ENCODE measurements around the gene TECPR1. TPM values are rescaled to one million over a fixed set of nuclear protein-coding genes. Genes with fewer than 3 reads are reported as not detected.

TECPR1 gene
- total RNA-seq, 1 donor from 2014 or later = 55.2 TPM

- Histone ChIP-seq H3K36me3 (peaks cover 19% of the 10 kb centered on the region), H3K4me3 (peak overlapping the region; percentile 88), H3K27me3 (no peaks in the 10 kb centered on the region), H3K9me3 (no peaks in the 10 kb centered on the region), H3K4me1 (peaks cover 45% of the 10 kb centered on the region), H3K27ac (peak overlapping the region; percentile 96)
- intact Hi-C loops (cut with DNase I) = no loop called here
- no peak for DNase-seq
- TF ChIP-seq CTCF (IDR thresholded peaks at IDR 0.05) = no peak
- no peak for ATAC-seq
Observed at GRCh38 chr7:98282703-98283102, 30.7 kb upstream of the TECPR1 start.

- Histone ChIP-seq H3K36me3 (peaks cover 14% of the 10 kb centered on the region), H3K27me3 (no peaks in the 10 kb centered on the region), H3K4me1 (peaks cover 43% of the 10 kb centered on the region), H3K27ac (peak overlapping the region; percentile 96), H3K9me3 (no peaks in the 10 kb centered on the region), H3K4me3 (peak overlapping the region; percentile 88)
- TF ChIP-seq CTCF (IDR thresholded peaks at IDR 0.05) = no peak
- intact Hi-C loops (cut with DNase I) = no loop called here
- ATAC-seq (no peak), DNase-seq (peak; percentile 81)
Observed at GRCh38 chr7:98281757-98282606, 29.9 kb upstream of the TECPR1 start.

- ATAC-seq (peak; percentile 73), DNase-seq (peak; percentile 96)
- TF ChIP-seq CTCF (IDR thresholded peaks at IDR 0.05) = no peak
- peak within 1 kb of the TSS; percentile 96 for H3K27ac ChIP-seq
- H3K27me3 ChIP-seq = no peaks in the 10 kb centered on the region
- peaks cover 43% of the 10 kb centered on the region for H3K4me1 ChIP-seq
- H3K4me3 ChIP-seq = peak within 1 kb of the TSS; percentile 88
- peaks cover 13% of the 10 kb centered on the region for H3K36me3 ChIP-seq
- no peaks in the 10 kb centered on the region for H3K9me3 ChIP-seq
- intact Hi-C loops (cut with DNase I) = no loop called here
Observed at GRCh38 chr7:98280791-98281756, 29.0 kb upstream of the TECPR1 start, which contains the start of gene BRI3. Gene BRI3 (plus strand): TSS chr7:98281686. CDS start chr7:98281796, 110 bp downstream.

- H3K4me3 ChIP-seq = peak overlapping the region; percentile 55
- peaks cover 12% of the 10 kb centered on the region for H3K36me3 ChIP-seq
- H3K27ac ChIP-seq = peak overlapping the region; percentile 91
- no peak for TF ChIP-seq CTCF (IDR thresholded peaks at IDR 0.05)
- intact Hi-C loops (cut with DNase I) = no loop called here
- no peak for DNase-seq
- H3K27me3 ChIP-seq = no peaks in the 10 kb centered on the region
- ATAC-seq = no peak
- H3K4me1 ChIP-seq = peaks cover 40% of the 10 kb centered on the region
- H3K9me3 ChIP-seq = no peaks in the 10 kb centered on the region
Observed at GRCh38 chr7:98280296-98280695, 28.3 kb upstream of the TECPR1 start.

- TF ChIP-seq CTCF (IDR thresholded peaks at IDR 0.05) = no peak
- Histone ChIP-seq H3K27ac (no peak overlapping the region), H3K4me1 (peaks cover 32% of the 10 kb centered on the region), H3K9me3 (no peaks in the 10 kb centered on the region), H3K4me3 (no peak overlapping the region), H3K27me3 (no peaks in the 10 kb centered on the region), H3K36me3 (peaks cover 5% of the 10 kb centered on the region)
- ATAC-seq (no peak), DNase-seq (no peak)
- intact Hi-C loops (cut with DNase I) = no loop called here
Observed at GRCh38 chr7:98278936-98279335, 26.9 kb upstream of the TECPR1 start.
